Breast epithelium (tissue), 4 donors: ENCODE results near the gene CD4. TPM values are rescaled to one million over a fixed set of nuclear protein-coding genes. Genes with fewer than 3 reads are reported as not detected.
A peak's percentile ranks its signal among the peaks of the same experiment; 100 is the strongest.

Source experiments
- DNase-seq, 2 donors: peaks; one replicate each; pipeline ENCODE4 v3.0.0-alpha.2; 2019; ENCODE audit warnings: low spot score in 2 of 2
- H3K27ac ChIP-seq, 2 donors: fragments of 200-600 bp; sonication (generic) in 1 of 2; one replicate each; pipeline ENCODE4 v1.5.1; 2016 to 2019; ENCODE audit warnings: mild to moderate bottlenecking in 1 of 2
- H3K27me3 ChIP-seq, 2 donors: fragments of 200-600 bp; sonication (generic) in 1 of 2; one replicate each; pipeline versions ENCODE4 v1.5.1 to v1.6.0; 2017 to 2019; ENCODE audit warnings: control low read depth in 1 of 2, mild to moderate bottlenecking in 1 of 2
- H3K36me3 ChIP-seq: fragments of 200-600 bp; one replicate; pipeline ENCODE4 v1.5.1; 2019
- H3K4me1 ChIP-seq, 2 donors: fragments of 200-600 bp; sonication (generic); one replicate each; pipeline ENCODE4 v1.5.1; 2016 to 2019; ENCODE audit warnings: control low read depth in 1 of 2
- H3K4me3 ChIP-seq, 3 donors: fragments of 200-600 bp; sonication (generic); 1 replicate in 2 of 3; 2 replicates in 1 of 3; pipeline ENCODE4 v1.5.1; 2016 to 2019; ENCODE audit warnings: mild to moderate bottlenecking in 3 of 3, moderate library complexity in 2 of 3
- H3K9me3 ChIP-seq, 2 donors: fragments of 200-600 bp; sonication (generic) in 1 of 2; one replicate each; pipeline ENCODE4 v1.5.1; 2016 to 2019; ENCODE audit warnings: control low read depth in 1 of 2
- POLR2A ChIP-seq: fragments of 450-650 bp; IDR thresholded peaks from one replicate; pipeline ENCODE4 v1.6.1; 2016; ENCODE audit warnings: antibody characterized with exemption, mild to moderate bottlenecking, moderate library complexity
- POLR2AphosphoS5 ChIP-seq, 3 donors: sonication (generic); formaldehyde crosslinking; IDR thresholded peaks; one replicate each; pipeline ENCODE4 v1.6.1; 2017; ENCODE audit warnings: antibody characterized with exemption in 3 of 3
- intact Hi-C: fragments of 100-400 bp; cut with DNase I; formaldehyde crosslinking; loops from one replicate; pipeline ENCODE4 v1.15.1; 2023; ENCODE audit warnings: low total_unique reads
- total RNA-seq, 3 donors: library from RNA; depleted of rRNA; stranded (reverse); fragments of >200 nt; gene quantifications; one replicate each; pipeline ENCODE4 v1.1.0, GENCODE V29; 2016
- TF ChIP-seq, protein P1 (sequence below), 3 donors: fragments of 450-650 bp; IDR thresholded peaks; one replicate each; pipeline ENCODE4 v1.5.1; 2016 to 2017; ENCODE audit warnings: antibody characterized with exemption in 3 of 3, mild to moderate bottlenecking in 3 of 3, moderate library complexity in 3 of 3

Gene CD4
- total RNA-seq, 3 donors from 2014 or later: 5.9 to 29.0 (median 11.0) TPM

- H3K27ac ChIP-seq: peak overlapping the region in 1 of 2 donors; percentile 8
Measured at GRCh38 chr12:6825398-6826124, 36.2 kb downstream of the CD4 start.

DNA sequence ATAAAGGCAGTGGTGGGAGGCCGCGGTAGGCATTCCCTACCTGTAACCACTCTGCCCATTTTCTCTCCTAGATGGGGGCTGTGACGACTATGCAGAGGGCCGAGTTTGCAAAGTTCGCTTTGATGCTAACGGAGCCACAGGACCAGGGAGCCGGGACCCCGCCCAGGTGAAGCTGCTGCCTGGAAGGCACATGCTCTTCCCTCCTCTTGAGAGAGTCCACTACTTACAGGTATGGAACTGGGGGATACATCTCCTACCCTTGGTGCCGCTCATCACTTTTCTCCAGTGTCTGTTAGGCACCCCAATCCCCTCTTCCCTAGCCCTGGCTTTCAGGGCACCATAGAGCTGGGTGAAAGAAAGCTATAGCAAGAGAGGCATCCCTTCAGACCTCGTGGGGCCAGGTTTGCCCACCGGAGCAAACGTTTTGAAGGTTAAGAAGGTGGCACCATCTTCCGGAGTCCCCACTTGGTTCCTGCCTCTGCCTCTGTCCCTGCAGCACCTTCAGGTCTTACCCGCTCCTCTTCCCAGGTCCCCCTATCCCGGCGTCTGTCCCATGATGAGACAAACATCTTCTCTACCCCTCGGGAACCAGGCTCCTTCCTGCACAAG, 36.9 kb downstream of the CD4 start:
- TF ChIP-seq, protein P1, sequence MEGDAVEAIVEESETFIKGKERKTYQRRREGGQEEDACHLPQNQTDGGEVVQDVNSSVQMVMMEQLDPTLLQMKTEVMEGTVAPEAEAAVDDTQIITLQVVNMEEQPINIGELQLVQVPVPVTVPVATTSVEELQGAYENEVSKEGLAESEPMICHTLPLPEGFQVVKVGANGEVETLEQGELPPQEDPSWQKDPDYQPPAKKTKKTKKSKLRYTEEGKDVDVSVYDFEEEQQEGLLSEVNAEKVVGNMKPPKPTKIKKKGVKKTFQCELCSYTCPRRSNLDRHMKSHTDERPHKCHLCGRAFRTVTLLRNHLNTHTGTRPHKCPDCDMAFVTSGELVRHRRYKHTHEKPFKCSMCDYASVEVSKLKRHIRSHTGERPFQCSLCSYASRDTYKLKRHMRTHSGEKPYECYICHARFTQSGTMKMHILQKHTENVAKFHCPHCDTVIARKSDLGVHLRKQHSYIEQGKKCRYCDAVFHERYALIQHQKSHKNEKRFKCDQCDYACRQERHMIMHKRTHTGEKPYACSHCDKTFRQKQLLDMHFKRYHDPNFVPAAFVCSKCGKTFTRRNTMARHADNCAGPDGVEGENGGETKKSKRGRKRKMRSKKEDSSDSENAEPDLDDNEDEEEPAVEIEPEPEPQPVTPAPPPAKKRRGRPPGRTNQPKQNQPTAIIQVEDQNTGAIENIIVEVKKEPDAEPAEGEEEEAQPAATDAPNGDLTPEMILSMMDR (IDR thresholded peaks at IDR 0.05): no peak
- peaks cover 5 to 19% of the 10 kb centered on the region in 2 donors for H3K27me3 ChIP-seq
- peaks cover 0 to 14% of the 10 kb centered on the region in 2 donors for H3K4me1 ChIP-seq
- no peak overlapping the region for H3K4me3 ChIP-seq
- no peak for DNase-seq
- no peaks in the 10 kb centered on the region for H3K36me3 ChIP-seq
- intact Hi-C loops: loop anchor here (10.0 kb wide), 1 partner anchor 211 kb away; no protein-coding TSS in a partner anchor
- H3K27ac ChIP-seq: peak overlapping the region in 1 of 2 donors; percentile 89
- no peaks in the 10 kb centered on the region for H3K9me3 ChIP-seq

More at GRCh38 chr12:6825398-6826124, 36.2 kb downstream of the CD4 start:
- H3K9me3 ChIP-seq: no peaks in the 10 kb centered on the region
- DNase-seq: peak; percentile 75 to 89
- H3K36me3 ChIP-seq: no peaks in the 10 kb centered on the region
- peaks cover 0 to 14% of the 10 kb centered on the region in 2 donors for H3K4me1 ChIP-seq
- peak overlapping the region in 2 of 3 donors; percentile 23 to 56 for H3K4me3 ChIP-seq
- TF ChIP-seq POLR2AphosphoS5 (IDR thresholded peaks at IDR 0.05): peak in 1 of 3 donors; percentile 21
- TF ChIP-seq POLR2A: no peak
- TF ChIP-seq, protein P1 (IDR thresholded peaks at IDR 0.05): peak; percentile 90 to 92 (median 91)
- peaks cover 5 to 19% of the 10 kb centered on the region in 2 donors for H3K27me3 ChIP-seq
- intact Hi-C loops: loop anchor here (10.0 kb wide), 1 partner anchor 211 kb away; no protein-coding TSS in a partner anchor

GRCh38 chr12:6826734-6827436, 37.6 kb downstream of the CD4 start:
- peak overlapping the region in 1 of 3 donors; percentile 88 for H3K4me3 ChIP-seq
- intact Hi-C loops: loop anchor here (10.0 kb wide), 1 partner anchor 212 kb away; no protein-coding TSS in a partner anchor
- TF ChIP-seq POLR2A (no peak), POLR2AphosphoS5 (IDR thresholded peaks at IDR 0.05) (no peak)
- TF ChIP-seq, protein P1 (IDR thresholded peaks at IDR 0.05): no peak
- peaks cover 0 to 14% of the 10 kb centered on the region in 2 donors for H3K4me1 ChIP-seq
- no peak for DNase-seq
- peaks cover 5 to 18% of the 10 kb centered on the region in 2 donors for H3K27me3 ChIP-seq
- H3K9me3 ChIP-seq: no peaks in the 10 kb centered on the region
- H3K36me3 ChIP-seq: no peaks in the 10 kb centered on the region
- peak overlapping the region; percentile 60 to 89 for H3K27ac ChIP-seq

GRCh38 chr12:6827437-6827911, 38.1 kb downstream of the CD4 start:
- Histone ChIP-seq H3K27ac (peak overlapping the region; percentile 60 to 89), H3K9me3 (no peaks in the 10 kb centered on the region), H3K36me3 (no peaks in the 10 kb centered on the region), H3K27me3 (peaks cover 5 to 14% of the 10 kb centered on the region in 2 donors), H3K4me3 (peak overlapping the region in 2 of 3 donors; percentile 84 to 88), H3K4me1 (peaks cover 0 to 14% of the 10 kb centered on the region in 2 donors)
- TF ChIP-seq, protein P1 (IDR thresholded peaks at IDR 0.05): no peak
- TF ChIP-seq POLR2AphosphoS5 (IDR thresholded peaks at IDR 0.05): no peak
- TF ChIP-seq POLR2A: no peak
- intact Hi-C loops: loop anchor here (10.0 kb wide), 1 partner anchor 213 kb away; no protein-coding TSS in a partner anchor
- peak; percentile 74 to 76 for DNase-seq
